ENCODE results near the gene TBCD. TPM values are rescaled to one million over a fixed set of nuclear protein-coding genes. Genes with fewer than 3 reads are reported as not detected.
"Not testable (repeated sequence)": the region's sequence is repeated elsewhere in the genome, so short reads cannot be mapped to it uniquely, and the experiment has no call there.

TBCD gene
- polyA plus RNA-seq, 4 donors: 54.4 to 90.7 (median 68.7) TPM

GRCh38 chr17:82726427-82726826 is 25.4 kb upstream of the TBCD start:
- DNase-seq (ENCODE audit: low read depth in 4 of 4, low spot score in 3 of 4): no peak

GRCh38 chr17:82729479-82730260 is 22.2 kb upstream of the TBCD start:
- DNase-seq (ENCODE audit: low read depth in 4 of 4, low spot score in 3 of 4): no peak

GRCh38 chr17:82732118-82732743 is 19.6 kb upstream of the TBCD start:
- DNase-seq (ENCODE audit: low read depth in 4 of 4, low spot score in 3 of 4): no peak

- no peak for DNase-seq (ENCODE audit: low read depth in 4 of 4, low spot score in 3 of 4)
These were observed 16.6 kb upstream of the TBCD start, which contains the start of gene FN3K for GRCh38 chr17:82734987-82735866. Gene FN3K, plus strand, starts transcription at chr17:82735615. Its CDS starts 22 bp downstream, at chr17:82735637.

- DNase-seq (ENCODE audit: low read depth in 4 of 4, low spot score in 3 of 4): no peak
These were observed 15.2 kb upstream of the TBCD start for GRCh38 chr17:82736511-82737185.

- DNase-seq (ENCODE audit: low read depth in 4 of 4, low spot score in 3 of 4): no peak
These were observed 13.6 kb upstream of the TBCD start for GRCh38 chr17:82737967-82738877.

GRCh38 chr17:82740906-82741759 is 10.7 kb upstream of the TBCD start:
- DNase-seq (ENCODE audit: low read depth in 4 of 4, low spot score in 3 of 4): no peak

GRCh38 chr17:82743344-82744219 is 8.3 kb upstream of the TBCD start:
- no peak for DNase-seq (ENCODE audit: low read depth in 4 of 4, low spot score in 3 of 4)

- not testable (repeated sequence) for DNase-seq (ENCODE audit: low read depth in 4 of 4, low spot score in 3 of 4)
These were observed 7.1 kb upstream of the TBCD start for GRCh38 chr17:82744736-82745135.

- DNase-seq (ENCODE audit: low read depth in 4 of 4, low spot score in 3 of 4): no peak
These were observed 6.3 kb upstream of the TBCD start for GRCh38 chr17:82745524-82745923.

- no peak for DNase-seq (ENCODE audit: low read depth in 4 of 4, low spot score in 3 of 4)
These were observed 3.1 kb upstream of the TBCD start for GRCh38 chr17:82748756-82749155.

- DNase-seq (ENCODE audit: low read depth in 4 of 4, low spot score in 3 of 4): no peak
These were observed 1.5 kb upstream of the TBCD start for GRCh38 chr17:82750241-82750908.

GRCh38 chr17:82751171-82751570 is 694 bp upstream of the TBCD start:
- DNase-seq (ENCODE audit: low read depth in 4 of 4, low spot score in 3 of 4): no peak

GRCh38 chr17:82752371-82753200 is 721 bp downstream of the TBCD start:
- no peak for DNase-seq (ENCODE audit: low read depth in 4 of 4, low spot score in 3 of 4)

GRCh38 chr17:82753201-82753464 is 1.3 kb downstream of the TBCD start:
- no peak for DNase-seq (ENCODE audit: low read depth in 4 of 4, low spot score in 3 of 4)

Data from left renal pelvis (tissue), 4 donors.